GM13977 (cell line): ENCODE data around the gene PPP3R1.

Experiments used
- DNase-seq: peaks from one replicate; pipeline ENCODE4 v3.0.0; 2012; ENCODE audit warnings: low spot score
- in situ Hi-C: fragments of 300-500 bp; cut with MboI; formaldehyde crosslinking; loops from one replicate; pipeline ENCODE4 v1.12.0; 2022; ENCODE audit warnings: low sequenced_read_pairs, low pct_unique_long_range_greater_than_20kb, mixed read lengths, inconsistent platforms; ENCODE audit not compliant: unreplicated experiment
- TF ChIP-seq, protein P1 (sequence below): IDR thresholded peaks from 2 replicates; pipeline ENCODE4 v1.5.1; 2012; ENCODE audit warnings: mild to moderate bottlenecking, control low read depth; ENCODE audit not compliant: insufficient read depth; ENCODE audit errors: extremely low read depth, missing control alignments

The PPP3R1 gene

DNA sequence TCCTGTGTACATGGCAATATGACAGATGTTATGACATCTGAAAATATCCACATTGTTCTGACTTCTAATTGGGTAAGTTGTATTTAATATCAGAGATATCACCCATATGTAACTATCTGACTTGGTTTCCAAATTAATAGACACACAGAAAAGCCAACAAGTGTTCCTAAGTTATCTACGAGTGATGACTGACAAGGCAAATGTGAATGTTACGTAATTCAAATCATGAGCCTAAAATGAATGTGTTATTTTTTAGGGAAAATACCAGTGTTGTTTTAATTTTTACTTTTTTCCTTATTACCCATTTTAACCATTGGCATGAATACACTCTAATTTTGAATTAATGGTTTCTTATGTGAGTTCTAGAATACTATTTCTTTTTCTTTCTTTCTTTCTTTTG lies 110.5 kb downstream of the PPP3R1 start:
- DNase-seq, result no peak
- in situ Hi-C loops, result no loop called here
- TF ChIP-seq, protein P1, sequence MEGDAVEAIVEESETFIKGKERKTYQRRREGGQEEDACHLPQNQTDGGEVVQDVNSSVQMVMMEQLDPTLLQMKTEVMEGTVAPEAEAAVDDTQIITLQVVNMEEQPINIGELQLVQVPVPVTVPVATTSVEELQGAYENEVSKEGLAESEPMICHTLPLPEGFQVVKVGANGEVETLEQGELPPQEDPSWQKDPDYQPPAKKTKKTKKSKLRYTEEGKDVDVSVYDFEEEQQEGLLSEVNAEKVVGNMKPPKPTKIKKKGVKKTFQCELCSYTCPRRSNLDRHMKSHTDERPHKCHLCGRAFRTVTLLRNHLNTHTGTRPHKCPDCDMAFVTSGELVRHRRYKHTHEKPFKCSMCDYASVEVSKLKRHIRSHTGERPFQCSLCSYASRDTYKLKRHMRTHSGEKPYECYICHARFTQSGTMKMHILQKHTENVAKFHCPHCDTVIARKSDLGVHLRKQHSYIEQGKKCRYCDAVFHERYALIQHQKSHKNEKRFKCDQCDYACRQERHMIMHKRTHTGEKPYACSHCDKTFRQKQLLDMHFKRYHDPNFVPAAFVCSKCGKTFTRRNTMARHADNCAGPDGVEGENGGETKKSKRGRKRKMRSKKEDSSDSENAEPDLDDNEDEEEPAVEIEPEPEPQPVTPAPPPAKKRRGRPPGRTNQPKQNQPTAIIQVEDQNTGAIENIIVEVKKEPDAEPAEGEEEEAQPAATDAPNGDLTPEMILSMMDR, result no peak

DNA sequence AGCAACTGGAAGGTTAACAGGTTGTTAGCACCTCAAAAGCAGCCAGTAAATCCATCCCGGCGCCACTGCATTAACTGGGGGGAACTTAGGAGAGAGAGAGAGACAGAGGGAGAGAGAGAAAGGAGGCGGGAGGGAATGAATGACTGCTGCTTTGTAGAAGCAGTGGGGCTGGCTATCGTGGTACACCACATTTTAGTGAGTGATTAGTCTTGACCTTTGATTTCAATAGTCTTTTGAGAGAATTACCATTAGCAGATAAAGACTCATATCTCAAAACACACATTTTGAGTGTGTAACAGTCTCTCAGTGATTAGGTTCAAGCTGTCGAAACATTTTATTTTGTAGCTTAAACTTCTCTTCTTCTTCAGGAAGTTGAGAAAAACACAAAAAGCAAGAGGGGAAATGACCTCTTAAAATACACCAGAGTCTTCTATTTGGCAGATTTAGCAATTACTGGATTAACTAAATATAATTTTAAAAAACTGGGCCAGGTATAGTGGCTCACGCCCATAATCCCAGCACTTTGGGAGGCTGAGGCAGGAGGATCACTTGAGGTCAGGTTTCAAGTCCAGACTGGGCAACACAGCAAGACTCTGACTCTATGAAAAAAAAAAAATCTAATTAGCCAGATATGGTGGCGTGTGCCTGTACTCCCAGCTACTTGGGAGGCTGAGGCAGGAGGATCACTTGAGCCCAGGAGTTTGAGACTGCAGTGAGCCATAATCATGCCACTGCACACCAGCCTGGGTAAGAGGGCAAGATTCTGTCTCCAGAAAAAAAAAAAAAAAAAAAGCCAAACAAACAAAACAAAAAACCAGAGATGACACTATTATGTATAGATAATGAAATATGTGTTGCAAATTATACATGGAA lies 116.6 kb downstream of the PPP3R1 start:
- no peak for DNase-seq
- TF ChIP-seq, protein P1, result no peak
- in situ Hi-C loops, result no loop called here

DNA sequence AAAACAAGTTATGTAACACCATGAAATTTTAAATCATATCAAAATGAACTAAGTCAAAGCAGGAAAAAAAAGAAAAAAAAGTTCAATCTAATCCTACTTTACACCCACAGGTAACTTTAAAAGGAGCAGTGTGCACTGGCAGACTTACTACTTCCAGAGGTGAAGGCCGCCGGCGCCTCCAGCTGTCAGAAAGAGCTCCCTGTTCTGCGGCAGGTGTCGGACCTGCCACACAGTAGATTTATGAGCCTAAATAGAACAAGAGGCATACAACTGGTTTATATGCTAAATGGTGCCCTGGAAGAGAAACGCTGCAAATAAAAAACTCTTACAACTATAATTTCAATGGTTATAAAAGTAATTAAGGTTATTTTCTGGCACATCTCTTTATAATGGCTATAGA lies 117.8 kb downstream of the PPP3R1 start:
- TF ChIP-seq, protein P1, result no peak
- in situ Hi-C loops, result no loop called here
- no peak for DNase-seq

DNA sequence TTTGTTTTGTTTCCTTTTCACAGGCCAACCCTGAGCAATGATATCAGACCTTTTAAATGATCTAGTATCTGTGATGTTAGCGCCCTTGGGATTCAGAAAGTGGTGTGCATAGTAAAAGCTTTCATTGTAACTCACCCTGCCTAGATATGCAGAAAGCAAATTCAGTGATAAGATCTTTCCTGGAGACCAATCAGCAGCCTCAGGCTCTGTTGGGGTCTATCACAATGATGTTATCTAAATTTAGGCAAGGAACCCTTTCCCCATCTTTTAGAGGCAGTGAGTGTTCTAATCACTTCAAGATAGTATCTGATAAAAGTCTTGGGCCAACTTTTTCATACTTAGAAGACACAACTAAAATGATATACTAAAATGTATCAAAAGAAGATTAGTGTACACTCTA lies 118.2 kb downstream of the PPP3R1 start:
- TF ChIP-seq, protein P1, result no peak
- in situ Hi-C loops, result no loop called here
- DNase-seq, result no peak
